Myocyte (in vitro differentiated cells): ENCODE results near the gene DLGAP4. TPM values are rescaled to one million over a fixed set of nuclear protein-coding genes. Genes with fewer than 3 reads are reported as not detected.

Source experiments
- DNase-seq: peaks from one replicate; pipeline ENCODE4 v3.0.0-alpha.2; 2012; ENCODE audit warnings: low read depth
- polyA plus RNA-seq: library from polyadenylated mRNA; unstranded; fragments of >200 nt; gene quantifications from one replicate; pipeline ENCODE4 v1.2.1, GENCODE V29; 2012; ENCODE audit warnings: missing spikeins
- total RNA-seq: library from RNA; depleted of rRNA; stranded (reverse); fragments of >200 nt; gene quantifications from 2 replicates; pipeline ENCODE4 v1.2.3, GENCODE V29; 2014

DLGAP4 gene
- total RNA-seq = 39.7 and 42.5 TPM in 2 replicates
- polyA plus RNA-seq = 99.3 TPM

- no peak for DNase-seq
These were observed at the start of gene DLGAP4 for GRCh38 chr20:36305602-36306551. Gene DLGAP4 (plus strand): TSS chr20:36306339. CDS start chr20:36431718, 125,379 bp downstream.

- no peak for DNase-seq
These were observed 46.7 kb upstream of the DLGAP4 start for GRCh38 chr20:36259177-36260061.

GRCh38 chr20:36260316-36260715, 45.8 kb upstream of the DLGAP4 start:
- DNase-seq = no peak

- DNase-seq = no peak
These were observed 44.6 kb upstream of the DLGAP4 start for GRCh38 chr20:36261389-36262105.

GRCh38 chr20:36262440-36262839, 43.7 kb upstream of the DLGAP4 start:
- DNase-seq = no peak

- DNase-seq = no peak
These were observed 41.5 kb upstream of the DLGAP4 start for GRCh38 chr20:36264426-36265246.

- DNase-seq = no peak
These were observed 40.0 kb upstream of the DLGAP4 start for GRCh38 chr20:36266189-36266588.

GRCh38 chr20:36267605-36268381, 38.3 kb upstream of the DLGAP4 start:
- no peak for DNase-seq

GRCh38 chr20:36268440-36269342, 37.4 kb upstream of the DLGAP4 start:
- peak; percentile 71 for DNase-seq

- no peak for DNase-seq
These were observed 36.6 kb upstream of the DLGAP4 start for GRCh38 chr20:36269507-36269906.

GRCh38 chr20:36270744-36271638, 35.1 kb upstream of the DLGAP4 start:
- DNase-seq = no peak

GRCh38 chr20:36271639-36272546, 34.2 kb upstream of the DLGAP4 start:
- no peak for DNase-seq

- DNase-seq = no peak
These were observed 33.5 kb upstream of the DLGAP4 start for GRCh38 chr20:36272547-36273220.

- no peak for DNase-seq
These were observed 32.5 kb upstream of the DLGAP4 start for GRCh38 chr20:36273414-36274180.
